ENCODE data around the gene FREM1. TPM values are rescaled to one million over a fixed set of nuclear protein-coding genes. Genes with fewer than 3 reads are reported as not detected.

Gene FREM1
- total and polyA plus RNA-seq, 2 experiments from 2014 or later: 0.78 to 3.1 TPM

- Histone ChIP-seq H3K27me3 (ENCODE audit: insufficient read depth) (no peaks in the 10 kb centered on the region), H3K4me3 (no peak overlapping the region), H3F3A (replicated peaks; ENCODE audit: low read depth) (no peaks in the 10 kb centered on the region), H3K27ac (ENCODE audit: low read depth) (no peak overlapping the region), H3K79me2 (replicated peaks; ENCODE audit: insufficient read depth) (no peaks in the 10 kb centered on the region), H4K20me1 (replicated peaks; ENCODE audit: insufficient read depth) (no peaks in the 10 kb centered on the region), H3K9me2 (ENCODE audit: insufficient read depth) (no peaks in the 10 kb centered on the region), H3K4me1 (ENCODE audit: insufficient read depth) (no peaks in the 10 kb centered on the region), H2AFZ (no peak overlapping the region), H3K36me3 (ENCODE audit: insufficient read depth) (no peaks in the 10 kb centered on the region), H3K4me2 (no peak overlapping the region)
- ATAC-seq (no peak), DNase-seq (ENCODE audit: low spot score) (no peak)
- peaks cover 5% of the 10 kb centered on the region; the same call in 2 of the 3 replicates for H3K36me3 Mint-ChIP-seq (ENCODE audit: low read depth)
- H3K4me3 Mint-ChIP-seq: no peak overlapping the region
- no peak overlapping the region for H3K27ac Mint-ChIP-seq
- H3K9me3 Mint-ChIP-seq: no peaks in the 10 kb centered on the region
- no peaks in the 10 kb centered on the region for H3K27me3 Mint-ChIP-seq (ENCODE audit: insufficient read depth, low read depth, poor library complexity)
- H3K4me1 Mint-ChIP-seq: peaks cover 7% of the 10 kb centered on the region
- no peak for TF ChIP-seq CREB1 (CRISPR knock-in tag; IDR thresholded peaks at IDR 0.05; ENCODE audit: low read depth)
- no peak for TF ChIP-seq STAT1 (IDR thresholded peaks at IDR 0.05; ENCODE audit: unreplicated experiment)
- TF ChIP-seq ETS1 (IDR thresholded peaks at IDR 0.05): no peak
- TF ChIP-seq ZNF331 (CRISPR knock-in tag; IDR thresholded peaks at IDR 0.05; ENCODE audit: low read depth): no peak
- no peak for TF ChIP-seq EZH2 (IDR thresholded peaks at IDR 0.05; ENCODE audit: low read depth, unreplicated experiment)
- TF ChIP-seq JUNB (IDR thresholded peaks at IDR 0.05; ENCODE audit: unreplicated experiment): no peak
- no peak for TF ChIP-seq NANOG (IDR thresholded peaks at IDR 0.05; ENCODE audit: borderline replicate concordance)
- TF ChIP-seq REST (IDR thresholded peaks at IDR 0.05; ENCODE audit: unreplicated experiment): no peak
- no peak for TF ChIP-seq ZNF114 (CRISPR knock-in tag; IDR thresholded peaks at IDR 0.05)
- TF ChIP-seq CTCF (conservative IDR thresholded peaks at IDR 0.05; ENCODE audit: low read depth in 2 of 2): no peak
- no peak for TF ChIP-seq ZNF462 (CRISPR knock-in tag; IDR thresholded peaks at IDR 0.05)
- no peak for TF ChIP-seq EZH2phosphoT487 (IDR thresholded peaks at IDR 0.05; ENCODE audit: unreplicated experiment)
- no peak for TF ChIP-seq POLR2AphosphoS5 (IDR thresholded peaks at IDR 0.05; ENCODE audit: low read depth)
These were observed 96.0 kb downstream of the FREM1 start for GRCh38 chr9:14814249-14814628.
